Uterus (tissue), 4 donors: Measurements from ENCODE around the gene FNBP1. TPM values are rescaled to one million over a fixed set of nuclear protein-coding genes. Genes with fewer than 3 reads are reported as not detected.

Experiments
- DNase-seq, 2 donors: peaks; one replicate each; pipeline ENCODE4 v3.0.0-alpha.2; 2019 to 2020
- H3K27ac ChIP-seq, 2 donors: fragments of 200-600 bp; sonication (generic); 1 replicate in 1 of 2; 2 replicates in 1 of 2; pipeline ENCODE4 v1.5.1; 2016 to 2018
- H3K27me3 ChIP-seq, 2 donors: fragments of 200-600 bp; sonication (generic); one replicate each; pipeline ENCODE4 v1.5.1; 2018 to 2019; ENCODE audit warnings: control low read depth in 1 of 2
- H3K36me3 ChIP-seq, 2 donors: fragments of 200-600 bp; sonication (generic); one replicate each; pipeline ENCODE4 v1.5.1; 2019; ENCODE audit warnings: control low read depth in 1 of 2
- H3K4me1 ChIP-seq, 2 donors: fragments of 200-600 bp; sonication (generic); one replicate each; pipeline ENCODE4 v1.5.1; 2018 to 2019; ENCODE audit warnings: control low read depth in 1 of 2
- H3K4me3 ChIP-seq, 2 donors: fragments of 200-600 bp; sonication (generic); 1 replicate in 1 of 2; 2 replicates in 1 of 2; pipeline ENCODE4 v1.5.1; 2018 to 2019; ENCODE audit warnings: mild to moderate bottlenecking in 1 of 2
- H3K9me3 ChIP-seq, 2 donors: fragments of 200-600 bp; sonication (generic); one replicate each; pipeline ENCODE4 v1.5.1; 2019; ENCODE audit warnings: control low read depth in 1 of 2
- POLR2A ChIP-seq, 2 donors: fragments of 450-650 bp; IDR thresholded peaks; one replicate each; pipeline ENCODE4 v1.6.1; 2016; ENCODE audit warnings: antibody characterized with exemption in 2 of 2, mild to moderate bottlenecking in 1 of 2, moderate library complexity in 1 of 2
- intact Hi-C: fragments of 100-400 bp; cut with DNase I; formaldehyde crosslinking; loops from one replicate; pipeline ENCODE4 v1.15.1; 2023; ENCODE audit warnings: low total_unique reads
- total RNA-seq, 4 donors: library from RNA; depleted of rRNA in 3 of 4; stranded (reverse); fragments of >200 nt in 3 of 4; gene quantifications; one replicate each; pipeline versions ENCODE4 v1.1.0 to v1.2.4, GENCODE V29; 2014 to 2023
- TF ChIP-seq, protein P1 (sequence below), 4 experiments: fragments of 200-600 bp in 2 of 4; fragments of 450-650 bp in 2 of 4; sonication (generic) in 2 of 4; IDR thresholded peaks; one replicate each; pipeline ENCODE4 v1.5.1; 2016 to 2019; ENCODE audit warnings: antibody characterized with exemption in 4 of 4, mild to moderate bottlenecking in 2 of 4, moderate library complexity in 1 of 4
- donor health status: DM: yes; HTN: yes; CAD: no.

Gene FNBP1
- total RNA-seq, 4 donors from 2014 or later = 18.5 to 102 (median 77.2) TPM

DNA sequence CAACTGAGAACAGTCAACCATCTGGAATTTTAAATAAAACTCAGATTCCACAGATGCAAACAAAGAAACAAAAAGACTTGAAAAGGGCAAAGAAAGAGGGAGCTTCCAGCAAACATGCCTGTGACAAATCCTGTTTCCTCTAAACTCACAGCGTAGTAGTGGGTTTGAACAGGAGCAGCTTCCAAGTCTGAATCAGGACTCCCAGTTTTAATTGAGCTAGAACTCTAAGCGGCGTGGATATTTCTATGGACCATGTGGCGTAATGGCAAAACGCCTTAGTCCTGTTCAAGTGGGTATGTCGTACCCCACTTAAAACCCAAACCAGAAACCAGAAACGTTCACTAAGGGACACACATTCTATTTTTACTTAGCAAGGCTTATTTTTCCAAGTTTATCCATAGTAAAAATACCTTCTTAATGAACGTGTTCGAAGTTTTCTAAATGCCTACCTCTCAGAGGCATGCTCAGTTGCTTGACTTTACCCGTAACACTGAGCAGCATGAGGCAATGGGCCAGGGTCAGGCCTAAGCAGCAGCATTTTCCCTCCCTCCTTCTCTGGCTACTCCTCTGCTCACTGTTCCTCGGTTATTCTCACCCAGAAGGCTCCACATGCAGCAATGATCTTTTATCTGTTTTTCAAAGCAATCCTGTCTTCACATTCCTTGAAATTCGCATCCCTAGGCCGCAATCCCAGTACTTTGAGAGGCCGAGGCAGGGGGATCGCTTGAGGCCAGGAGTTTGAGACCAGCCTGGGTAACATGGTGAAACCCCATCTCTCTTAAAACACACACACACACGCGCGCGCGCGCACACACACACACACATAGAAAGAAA, 77.9 kb downstream of the FNBP1 start:
- intact Hi-C loops = no loop called here
- H3K4me1 ChIP-seq = peaks cover 0 to 8% of the 10 kb centered on the region in 2 donors
- no peak for TF ChIP-seq POLR2A (IDR thresholded peaks at IDR 0.05)
- TF ChIP-seq, protein P1, sequence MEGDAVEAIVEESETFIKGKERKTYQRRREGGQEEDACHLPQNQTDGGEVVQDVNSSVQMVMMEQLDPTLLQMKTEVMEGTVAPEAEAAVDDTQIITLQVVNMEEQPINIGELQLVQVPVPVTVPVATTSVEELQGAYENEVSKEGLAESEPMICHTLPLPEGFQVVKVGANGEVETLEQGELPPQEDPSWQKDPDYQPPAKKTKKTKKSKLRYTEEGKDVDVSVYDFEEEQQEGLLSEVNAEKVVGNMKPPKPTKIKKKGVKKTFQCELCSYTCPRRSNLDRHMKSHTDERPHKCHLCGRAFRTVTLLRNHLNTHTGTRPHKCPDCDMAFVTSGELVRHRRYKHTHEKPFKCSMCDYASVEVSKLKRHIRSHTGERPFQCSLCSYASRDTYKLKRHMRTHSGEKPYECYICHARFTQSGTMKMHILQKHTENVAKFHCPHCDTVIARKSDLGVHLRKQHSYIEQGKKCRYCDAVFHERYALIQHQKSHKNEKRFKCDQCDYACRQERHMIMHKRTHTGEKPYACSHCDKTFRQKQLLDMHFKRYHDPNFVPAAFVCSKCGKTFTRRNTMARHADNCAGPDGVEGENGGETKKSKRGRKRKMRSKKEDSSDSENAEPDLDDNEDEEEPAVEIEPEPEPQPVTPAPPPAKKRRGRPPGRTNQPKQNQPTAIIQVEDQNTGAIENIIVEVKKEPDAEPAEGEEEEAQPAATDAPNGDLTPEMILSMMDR (IDR thresholded peaks at IDR 0.05) = no peak

DNA sequence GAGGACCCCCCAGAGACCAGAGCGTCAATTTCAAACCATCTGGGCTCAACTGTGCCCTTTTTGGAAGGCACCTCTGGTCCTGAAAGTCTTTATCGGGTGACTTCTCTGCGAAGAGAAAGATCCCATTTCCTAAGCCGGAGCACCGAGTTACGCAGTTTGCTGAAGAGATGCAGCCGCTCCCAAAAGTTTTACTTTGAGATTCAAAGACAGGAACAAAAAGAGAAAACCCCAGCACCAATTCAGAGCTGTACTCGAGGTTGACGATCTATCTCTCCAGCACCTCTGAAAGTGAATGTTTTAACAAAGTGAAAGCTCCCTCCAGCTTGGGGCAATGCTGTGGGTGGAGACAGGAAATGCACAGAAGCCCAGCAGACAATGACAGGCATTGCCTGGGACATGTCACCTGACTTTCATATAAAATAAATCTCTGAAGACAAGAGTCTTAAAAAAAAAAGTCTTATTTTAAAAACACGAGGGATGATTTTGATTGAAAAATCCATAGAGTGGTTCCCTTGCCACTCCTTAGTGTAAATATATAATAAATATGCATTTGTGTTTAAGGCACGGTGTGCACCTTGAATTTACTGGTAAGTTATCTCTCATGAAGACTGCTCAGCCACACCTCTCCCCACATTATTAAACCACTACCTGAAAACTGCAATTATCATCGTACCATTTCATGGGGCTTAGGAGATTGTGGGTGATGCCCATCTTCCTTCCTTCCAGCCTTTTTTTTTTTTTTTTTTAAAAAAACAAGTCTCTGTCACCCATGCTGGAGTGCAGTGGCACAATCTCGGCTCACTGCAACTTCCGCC, 79.9 kb downstream of the FNBP1 start:
- H3K4me1 ChIP-seq = no peaks in the 10 kb centered on the region
- peak in 1 of 2 donors; percentile 63 for DNase-seq
- intact Hi-C loops = no loop called here

More for the DNA sequence above, 77.9 kb downstream of the FNBP1 start:
- DNase-seq = peak; percentile 48 to 49
- Histone ChIP-seq H3K4me3 (no peak overlapping the region), H3K27me3 (no peaks in the 10 kb centered on the region), H3K27ac (peak overlapping the region; percentile 90 to 98), H3K36me3 (no peaks in the 10 kb centered on the region), H3K9me3 (no peaks in the 10 kb centered on the region)

DNA sequence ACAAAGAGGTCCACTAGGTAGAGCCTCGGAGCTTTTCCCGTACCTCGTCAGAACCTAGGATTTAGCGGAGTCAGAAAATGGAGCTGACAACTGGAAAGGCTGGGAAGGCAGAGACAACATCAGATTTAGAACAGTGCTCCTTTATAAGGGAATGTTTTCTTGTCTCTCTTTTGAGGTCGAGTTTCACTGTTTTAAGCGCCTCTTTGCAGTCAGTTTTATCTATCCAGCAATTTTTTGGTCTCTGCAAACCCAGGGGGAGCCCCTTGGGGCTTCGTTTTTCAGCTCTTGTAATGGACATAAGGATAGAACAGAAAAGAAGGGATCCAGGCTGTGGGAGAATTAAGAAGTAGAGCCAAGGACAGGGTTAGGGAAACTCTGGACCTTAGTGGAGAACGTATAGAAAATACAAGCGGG, 80.5 kb downstream of the FNBP1 start:
- no peak for TF ChIP-seq POLR2A (IDR thresholded peaks at IDR 0.05)
- TF ChIP-seq, protein P1 (IDR thresholded peaks at IDR 0.05) = no peak
- Histone ChIP-seq H3K36me3 (no peaks in the 10 kb centered on the region), H3K9me3 (no peaks in the 10 kb centered on the region), H3K4me3 (peak overlapping the region; percentile 27 to 35), H3K27me3 (no peaks in the 10 kb centered on the region), H3K27ac (peak overlapping the region; percentile 90 to 98), H3K4me1 (no peaks in the 10 kb centered on the region)
- no peak for DNase-seq
- intact Hi-C loops = no loop called here

More for the DNA sequence above, 79.9 kb downstream of the FNBP1 start:
- H3K4me3 ChIP-seq = peak overlapping the region; percentile 27 to 35
- no peaks in the 10 kb centered on the region for H3K27me3 ChIP-seq
- no peaks in the 10 kb centered on the region for H3K36me3 ChIP-seq
- no peaks in the 10 kb centered on the region for H3K9me3 ChIP-seq
- peak overlapping the region; percentile 90 to 98 for H3K27ac ChIP-seq
- TF ChIP-seq, protein P1 (IDR thresholded peaks at IDR 0.05) = no peak
- TF ChIP-seq POLR2A (IDR thresholded peaks at IDR 0.05) = peak; percentile 26 to 79

DNA sequence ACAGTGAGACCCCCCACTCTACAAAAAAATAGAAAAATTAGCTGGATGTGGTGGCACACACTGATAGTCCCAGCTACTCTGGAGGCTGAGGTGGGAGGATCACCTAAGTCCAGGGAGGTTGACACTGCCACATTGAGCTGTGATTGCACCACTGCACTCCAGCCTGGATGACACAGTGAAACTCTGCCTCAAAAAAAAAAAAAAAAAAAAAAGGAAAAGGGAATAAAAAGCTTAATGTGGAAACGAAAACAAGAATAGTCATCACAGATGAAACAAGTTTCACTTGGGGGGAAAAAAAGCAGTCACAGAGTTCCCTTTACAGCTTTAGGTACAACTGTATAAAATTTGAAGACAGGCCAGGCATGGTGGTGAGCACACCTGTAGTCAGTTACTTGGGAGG, 84.2 kb downstream of the FNBP1 start:
- TF ChIP-seq POLR2A (IDR thresholded peaks at IDR 0.05) = no peak
- TF ChIP-seq, protein P1 (IDR thresholded peaks at IDR 0.05) = no peak
- Histone ChIP-seq H3K27me3 (no peaks in the 10 kb centered on the region), H3K4me3 (no peak overlapping the region), H3K9me3 (no peaks in the 10 kb centered on the region), H3K36me3 (no peaks in the 10 kb centered on the region), H3K27ac (no peak overlapping the region), H3K4me1 (no peaks in the 10 kb centered on the region)
- intact Hi-C loops = no loop called here
- no peak for DNase-seq
